IMR-90 (cell line): ENCODE results near the gene C19orf47. TPM values are rescaled to one million over a fixed set of nuclear protein-coding genes. Genes with fewer than 3 reads are reported as not detected.

Source experiments
- microRNA-seq, 2 experiments: library from miRNA; stranded (forward) in 1 of 2; unstranded in 1 of 2; fragments of 10-50 nt in 1 of 2; fragments of <30 nt in 1 of 2; gene quantifications in 1 of 2; microRNA quantifications in 1 of 2; one replicate each; pipeline versions ENCODE3 to v1.1.0; 2013 to 2020; ENCODE audit not compliant: insufficient read depth in 1 of 2, insufficient read length in 1 of 2, unreplicated experiment in 1 of 2
- polyA plus RNA-seq, 3 experiments: library from polyadenylated mRNA; depleted of rRNA; stranded (reverse); fragments of >200 nt; gene quantifications; 2 replicates each; pipeline ENCODE4 v1.2.3, GENCODE V29; 2012; ENCODE audit warnings: low replicate concordance in 1 of 3
- small RNA-seq, 5 experiments: library from RNA; depleted of rRNA; stranded (forward); fragments of <200 nt; gene quantifications; one replicate each; pipeline ENCODE3, GENCODE V24; 2012
- total RNA-seq: library from RNA; depleted of rRNA; stranded (reverse); fragments of >200 nt; gene quantifications from 2 replicates; pipeline ENCODE4 v1.2.3, GENCODE V29; 2012; rRNA removed

Gene C19orf47
- total and polyA plus RNA-seq, 2 of the 4 experiments (the other 2 are of a cell fraction): 3.6 to 16.3 TPM

Small RNA genes within 50 kb of the gene (microRNA-seq; reads per million reads assigned to microRNA genes)
- 4.1 to 42.7 reads per million in 2 experiments for gene MIR641 (ENCODE audit: insufficient read depth in 1 of 2, insufficient read length in 1 of 2, unreplicated experiment in 1 of 2)
- 1.1 to 4.1 reads per million in 2 experiments for gene MIR6796 (ENCODE audit: insufficient read depth in 1 of 2, insufficient read length in 1 of 2, unreplicated experiment in 1 of 2)
- gene RF00019 (ENCODE audit: insufficient read depth, insufficient read length): not detected
- not detected for gene RNU6-945P (ENCODE audit: insufficient read depth, insufficient read length)

Small RNA genes within 50 kb of the gene (small RNA-seq; reads per million reads assigned to genes)
- gene MIR641: 4.1 to 304 (median 155) reads per million in 5 experiments
- gene MIR6796: 0 reads per million in 5 experiments
- gene RF00019: 0 reads per million in 5 experiments
- 0 reads per million in 5 experiments for gene RNU6-945P

Other genes with a start within 250 kb of the C19orf47 start
- 1.4 and 1.8 TPM in 2 replicates for gene MAP3K10, start 157.0 kb downstream of the C19orf47 start, total RNA-seq
- gene MAP3K10, start 157.0 kb downstream of the C19orf47 start, polyA plus RNA-seq (2012; rRNA removed): 5.5 and 6.4 TPM in 2 replicates
- not detected in 2 replicates for gene TTC9B, start 130.0 kb downstream of the C19orf47 start, total RNA-seq
- not detected in 2 replicates for gene TTC9B, start 130.0 kb downstream of the C19orf47 start, polyA plus RNA-seq (2012; rRNA removed)
- gene CCNP, start 121.7 kb downstream of the C19orf47 start, total RNA-seq: under 0.01 TPM in 2 replicates
- gene CCNP, start 121.7 kb downstream of the C19orf47 start, polyA plus RNA-seq (2012; rRNA removed): 0.17 and 0.21 TPM in 2 replicates
- 54.4 and 61.5 TPM in 2 replicates for gene AKT2, start 63.1 kb downstream of the C19orf47 start, total RNA-seq
- gene AKT2, start 63.1 kb downstream of the C19orf47 start, polyA plus RNA-seq (2012; rRNA removed): 104 and 124 TPM in 2 replicates
- gene PLD3, start 298 bp upstream of the C19orf47 start, total RNA-seq: 117 and 120 TPM in 2 replicates
- 665 and 732 TPM in 2 replicates for gene PLD3, start 298 bp upstream of the C19orf47 start, polyA plus RNA-seq (2012; rRNA removed)
- gene HIPK4, start 41.8 kb upstream of the C19orf47 start, total RNA-seq: 0.18 and 0.28 TPM in 2 replicates
- 0.11 and 0.12 TPM in 2 replicates for gene HIPK4, start 41.8 kb upstream of the C19orf47 start, polyA plus RNA-seq (2012; rRNA removed)
- gene PRX, start 65.0 kb upstream of the C19orf47 start, total RNA-seq: 0.83 and 0.90 TPM in 2 replicates
- gene PRX, start 65.0 kb upstream of the C19orf47 start, polyA plus RNA-seq (2012; rRNA removed): 1.7 and 1.8 TPM in 2 replicates
- gene SERTAD1, start 77.6 kb upstream of the C19orf47 start, total RNA-seq: 25.6 and 27.4 TPM in 2 replicates
- gene SERTAD1, start 77.6 kb upstream of the C19orf47 start, polyA plus RNA-seq (2012; rRNA removed): 21.1 and 29.5 TPM in 2 replicates
- gene SERTAD3, start 95.9 kb upstream of the C19orf47 start, total RNA-seq: 23.3 and 25.6 TPM in 2 replicates
- 17.9 and 20.5 TPM in 2 replicates for gene SERTAD3, start 95.9 kb upstream of the C19orf47 start, polyA plus RNA-seq (2012; rRNA removed)
- gene BLVRB, start 117.3 kb upstream of the C19orf47 start, total RNA-seq: 65.2 and 67.5 TPM in 2 replicates
- gene BLVRB, start 117.3 kb upstream of the C19orf47 start, polyA plus RNA-seq (2012; rRNA removed): 102 and 113 TPM in 2 replicates
- 0.72 and 0.83 TPM in 2 replicates for gene SPTBN4, start 118.6 kb upstream of the C19orf47 start, total RNA-seq
- gene SPTBN4, start 118.6 kb upstream of the C19orf47 start, polyA plus RNA-seq (2012; rRNA removed): 0.59 and 0.91 TPM in 2 replicates
- gene SHKBP1, start 228.5 kb upstream of the C19orf47 start, total RNA-seq: 15.6 and 16.1 TPM in 2 replicates
- 94.0 and 108 TPM in 2 replicates for gene SHKBP1, start 228.5 kb upstream of the C19orf47 start, polyA plus RNA-seq (2012; rRNA removed)